Myocyte (in vitro differentiated cells): ENCODE data around the gene HSF5. TPM values are rescaled to one million over a fixed set of nuclear protein-coding genes. Genes with fewer than 3 reads are reported as not detected.
A peak's percentile ranks its signal among the peaks of the same experiment; 100 is the strongest.
"Not testable (repeated sequence)": the region's sequence is repeated elsewhere in the genome, so short reads cannot be mapped to it uniquely, and the experiment has no call there.

ENCODE experiments used
- DNase-seq: peaks from one replicate; pipeline ENCODE4 v3.0.0-alpha.2; 2012; ENCODE audit warnings: low read depth
- total RNA-seq: library from RNA; depleted of rRNA; stranded (reverse); fragments of >200 nt; gene quantifications from 2 replicates; pipeline ENCODE4 v1.2.3, GENCODE V29; 2014

The HSF5 gene
- total RNA-seq, 1 donor from 2014 or later: not detected

- DNase-seq: no peak
Measured at GRCh38 chr17:58415371-58416055, 72.7 kb downstream of the HSF5 start.

DNA sequence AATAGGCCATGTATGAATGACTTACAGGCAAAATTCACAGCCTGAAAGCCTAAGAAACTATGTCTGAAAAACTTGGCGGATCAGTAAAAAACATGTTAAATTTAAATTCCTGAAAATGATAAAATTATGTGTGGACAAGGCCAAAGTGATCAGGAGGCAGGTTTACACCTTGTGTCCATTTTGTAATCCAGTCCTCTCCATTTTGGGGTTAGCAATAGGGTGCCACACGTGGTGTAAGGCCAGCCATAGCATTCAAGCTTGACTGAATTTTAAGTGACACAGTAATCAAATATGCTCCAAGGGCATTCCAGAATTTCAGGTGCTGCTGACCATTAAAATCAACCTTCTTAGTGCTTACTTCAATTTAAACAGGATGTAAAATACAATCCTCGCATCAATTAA lies 73.6 kb downstream of the HSF5 start:
- DNase-seq: no peak

- no peak for DNase-seq
Measured at GRCh38 chr17:58413684-58414083, 74.5 kb downstream of the HSF5 start.

- no peak for DNase-seq
Measured at GRCh38 chr17:58412961-58413586, 75.1 kb downstream of the HSF5 start.

- DNase-seq: no peak
Measured at GRCh38 chr17:58412064-58412703, 76.0 kb downstream of the HSF5 start.

DNA sequence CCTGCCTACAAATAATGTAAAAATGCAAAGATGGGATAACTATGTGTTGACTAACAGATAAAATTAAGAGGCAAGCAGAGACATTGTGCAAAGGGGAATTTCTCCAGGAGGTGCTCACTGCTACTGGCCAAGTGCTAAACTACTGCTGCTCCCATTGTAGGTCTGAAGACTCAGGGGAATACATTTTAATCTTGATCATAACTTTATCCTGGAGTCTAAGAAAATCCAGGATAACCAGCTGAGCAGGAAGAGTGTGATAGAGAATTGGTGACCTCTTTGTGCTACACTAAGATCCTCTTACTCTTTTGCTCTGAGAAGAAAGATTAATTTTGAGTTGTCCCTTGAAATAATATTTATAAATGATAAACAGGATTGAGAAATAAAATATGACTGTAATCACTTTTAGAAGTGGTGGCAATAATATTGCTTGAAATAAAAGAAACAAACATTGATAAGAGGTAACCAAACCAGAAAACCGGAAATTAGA lies 76.8 kb downstream of the HSF5 start:
- DNase-seq: no peak

DNA sequence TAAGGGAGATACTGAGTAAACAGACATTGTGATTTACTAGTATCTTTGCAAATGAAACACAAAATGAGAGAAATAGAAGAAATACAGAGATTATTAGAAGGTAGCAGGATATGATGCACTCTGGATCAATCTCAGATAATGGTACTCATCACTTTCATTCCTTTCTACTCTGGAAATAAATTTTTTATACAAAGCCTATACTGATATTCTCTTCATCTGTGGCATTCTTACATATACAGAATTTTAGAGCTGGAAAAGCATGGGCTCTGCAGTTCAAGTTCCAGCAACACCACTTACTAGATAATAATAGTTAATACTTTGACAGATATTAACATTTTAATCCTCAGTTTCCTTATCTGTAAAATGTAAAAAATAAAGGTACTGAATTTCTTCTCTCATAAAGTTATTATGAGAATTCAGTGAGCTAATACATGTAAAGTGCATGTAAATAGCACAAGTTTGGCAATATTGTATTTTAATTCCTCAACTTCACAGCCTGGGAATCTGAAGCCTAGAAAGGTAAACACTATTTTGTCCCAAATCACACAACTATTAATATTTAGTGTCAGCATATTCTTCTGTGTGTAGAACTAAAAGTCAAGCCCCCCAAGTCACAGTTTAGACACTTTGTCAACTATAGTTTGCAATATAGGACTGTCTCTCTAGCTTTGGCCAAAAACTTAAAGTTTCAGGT lies 77.3 kb downstream of the HSF5 start:
- no peak for DNase-seq

- no peak for DNase-seq
Measured at GRCh38 chr17:58409432-58409831, 78.8 kb downstream of the HSF5 start.

DNA sequence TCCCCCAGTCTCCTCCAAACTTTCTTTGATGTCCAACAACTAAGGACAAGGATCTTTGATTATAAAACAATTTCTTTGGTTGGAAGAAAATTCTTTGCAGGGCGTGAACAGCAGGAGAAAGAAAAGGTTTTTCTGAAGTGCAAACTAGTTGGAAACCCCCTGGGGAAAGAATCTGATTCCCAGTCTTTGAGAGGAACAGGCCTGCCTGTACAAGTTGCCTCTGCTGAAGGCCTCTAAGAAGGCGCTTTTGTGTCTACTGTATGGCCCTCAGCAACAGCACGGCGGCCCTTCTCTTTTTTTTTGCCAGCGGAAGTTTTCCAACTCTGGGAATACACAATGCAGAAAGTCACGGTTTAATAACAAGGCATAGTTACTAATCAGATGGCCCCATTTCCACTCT lies 84.9 kb downstream of the HSF5 start:
- no peak for DNase-seq

DNA sequence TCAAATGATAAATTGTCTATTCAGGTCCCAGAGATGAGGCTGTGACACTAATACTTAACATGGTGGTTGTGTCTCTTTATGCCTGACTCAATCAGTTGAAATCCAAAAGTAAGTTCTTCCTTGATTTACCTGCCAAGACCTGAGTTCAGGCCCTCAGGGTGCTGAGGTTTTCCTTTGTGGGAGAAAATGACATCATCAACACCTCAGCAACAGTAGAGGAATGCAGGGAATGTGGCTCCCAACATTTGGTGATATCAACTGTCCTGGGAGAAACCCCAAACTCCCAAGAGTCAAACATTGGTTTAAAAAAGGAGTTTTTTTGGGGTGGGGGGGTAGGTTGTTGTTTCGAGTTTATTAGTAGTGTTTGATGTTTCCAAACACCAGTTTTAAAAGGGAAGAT lies 85.5 kb downstream of the HSF5 start:
- DNase-seq: peak; percentile 28

DNA sequence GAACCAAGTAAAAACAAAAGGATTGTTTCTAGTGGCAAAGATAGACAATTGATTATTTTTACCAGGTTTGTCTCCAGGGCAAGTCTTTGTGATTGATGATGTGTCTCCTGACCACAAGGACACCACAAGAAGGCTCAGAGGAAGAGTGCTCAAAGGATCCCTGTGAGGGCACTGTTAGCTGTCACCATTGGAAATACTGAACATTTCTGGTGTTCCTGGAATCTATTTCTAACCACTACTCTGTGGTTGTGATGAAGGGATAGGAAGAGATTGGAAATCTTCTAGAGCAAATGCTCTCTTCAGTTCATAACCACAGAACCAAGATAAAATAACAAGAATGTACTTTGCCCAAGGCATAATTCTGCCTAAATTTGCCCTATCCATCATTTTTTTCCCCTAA lies 86.2 kb downstream of the HSF5 start:
- peak; percentile 84 for DNase-seq

- DNase-seq: no peak
Measured at GRCh38 chr17:58401287-58401686, 86.9 kb downstream of the HSF5 start.

- DNase-seq: no peak
Measured at GRCh38 chr17:58400826-58401225, 87.4 kb downstream of the HSF5 start.

DNA sequence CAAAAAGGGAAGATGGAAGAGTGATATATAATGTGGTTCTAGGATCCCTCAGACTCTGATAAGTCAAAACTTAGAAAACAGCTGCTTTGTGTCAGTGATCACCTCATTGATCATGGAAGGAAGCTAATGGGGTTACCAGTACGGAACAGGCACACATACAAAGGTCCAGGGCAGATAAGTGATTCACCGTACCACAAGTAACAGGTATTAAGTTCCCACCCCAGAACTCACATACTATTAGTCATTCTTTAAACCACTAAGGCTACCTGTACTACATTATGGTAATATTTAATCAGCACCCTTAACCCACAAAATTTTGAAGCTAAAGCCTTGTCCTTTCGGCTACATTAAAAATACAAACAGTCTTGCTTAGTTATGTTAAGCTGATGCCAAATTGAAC lies 88.2 kb downstream of the HSF5 start:
- DNase-seq: no peak

DNA sequence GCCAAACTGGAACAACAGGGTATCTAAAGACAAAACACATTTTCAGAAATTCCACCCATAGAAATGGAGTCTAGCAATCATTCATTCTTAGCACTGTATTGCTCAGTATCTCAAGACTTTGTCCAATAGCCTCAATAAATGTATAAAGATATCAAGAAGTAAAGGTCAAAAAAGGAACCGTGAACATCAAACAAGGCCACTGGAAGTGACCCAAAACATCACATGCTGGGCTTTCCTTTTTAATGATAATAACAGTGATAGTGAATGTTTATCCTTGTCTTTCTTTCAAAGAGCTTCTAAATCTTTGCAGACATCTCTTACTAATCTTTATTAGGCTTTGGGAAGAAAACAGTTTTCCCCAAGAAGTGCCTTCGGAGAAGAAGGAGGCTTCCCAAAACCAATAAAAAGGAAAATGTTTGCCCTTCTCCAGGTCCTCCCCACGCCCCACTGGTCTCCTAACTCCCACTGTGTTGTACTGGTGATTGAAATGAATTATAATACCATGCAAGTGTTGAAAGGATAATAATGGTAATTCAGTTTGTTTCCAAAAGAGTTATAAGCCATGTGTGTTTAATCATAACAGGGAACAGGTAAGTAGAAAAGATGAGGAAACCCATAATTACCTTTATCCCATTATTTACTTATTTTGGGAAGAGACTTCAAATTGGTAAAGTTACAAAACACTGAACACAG lies 89.5 kb downstream of the HSF5 start:
- no peak for DNase-seq

DNA sequence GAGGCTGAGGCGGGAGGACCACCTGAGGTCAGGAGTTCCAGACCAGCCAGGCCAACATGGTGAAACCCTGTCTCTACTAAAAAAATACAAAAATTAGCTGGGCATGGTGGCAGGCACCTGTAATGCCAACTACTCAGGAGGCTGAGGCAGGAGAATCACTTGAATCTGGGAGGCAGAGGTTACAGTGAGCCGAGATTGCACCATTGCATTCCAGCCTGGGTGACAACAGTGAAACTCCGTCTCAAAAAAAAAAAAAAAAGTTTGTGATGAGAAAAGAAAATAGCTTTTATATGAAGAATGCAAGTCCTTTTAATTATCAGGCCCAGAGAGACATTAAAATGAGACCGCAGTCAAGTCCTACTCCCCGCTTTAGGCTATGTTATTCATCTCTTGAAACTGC lies 90.8 kb downstream of the HSF5 start:
- DNase-seq: not testable (repeated sequence)

- DNase-seq: no peak
Measured at GRCh38 chr17:58396173-58396572, 92.0 kb downstream of the HSF5 start.

DNA sequence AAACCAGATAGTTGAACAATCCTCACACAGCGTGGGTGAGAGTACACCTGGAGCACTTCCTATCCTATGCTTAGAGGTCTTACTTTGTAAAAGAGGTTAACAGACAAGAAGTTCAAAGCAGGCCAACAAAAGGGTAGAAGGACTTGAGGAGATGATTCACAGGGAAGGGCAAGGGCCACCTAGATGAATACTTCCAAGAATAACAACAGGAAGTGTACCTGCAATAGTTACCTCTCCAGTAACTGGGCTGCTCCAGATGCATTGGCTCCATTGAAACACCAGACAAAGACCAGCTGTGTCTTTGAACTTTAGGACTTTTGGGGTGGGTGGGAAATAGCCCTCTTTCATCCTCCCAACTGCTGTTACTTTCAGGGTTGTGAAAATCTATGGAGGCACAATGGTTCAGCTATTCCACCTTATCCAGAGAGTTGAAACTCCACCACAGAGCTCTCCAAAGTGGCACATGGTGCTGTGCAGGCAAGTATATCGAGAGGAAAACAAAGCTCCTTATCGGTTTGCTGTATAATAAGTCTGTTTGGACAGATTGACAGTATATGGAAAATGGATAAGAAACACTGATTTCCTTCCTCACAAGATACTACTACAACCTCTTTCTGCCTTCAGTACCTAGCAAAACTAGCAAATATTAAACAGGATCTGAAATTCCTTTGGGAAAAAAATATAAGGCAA lies 93.5 kb downstream of the HSF5 start:
- no peak for DNase-seq

- no peak for DNase-seq
Measured at GRCh38 chr17:58391302-58391984, 96.8 kb downstream of the HSF5 start.

- DNase-seq: no peak
Measured at GRCh38 chr17:58390884-58391283, 97.3 kb downstream of the HSF5 start.
